NCI-H748 (cell line): ENCODE measurements around the gene PAGE4.

ENCODE experiments used
- DNase-seq: peaks from one replicate; lab custom pipeline; 2025; ENCODE audit not compliant: unreplicated experiment; lab: John Stamatoyannopoulos, UW

PAGE4 gene, protein sequence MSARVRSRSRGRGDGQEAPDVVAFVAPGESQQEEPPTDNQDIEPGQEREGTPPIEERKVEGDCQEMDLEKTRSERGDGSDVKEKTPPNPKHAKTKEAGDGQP

DNA sequence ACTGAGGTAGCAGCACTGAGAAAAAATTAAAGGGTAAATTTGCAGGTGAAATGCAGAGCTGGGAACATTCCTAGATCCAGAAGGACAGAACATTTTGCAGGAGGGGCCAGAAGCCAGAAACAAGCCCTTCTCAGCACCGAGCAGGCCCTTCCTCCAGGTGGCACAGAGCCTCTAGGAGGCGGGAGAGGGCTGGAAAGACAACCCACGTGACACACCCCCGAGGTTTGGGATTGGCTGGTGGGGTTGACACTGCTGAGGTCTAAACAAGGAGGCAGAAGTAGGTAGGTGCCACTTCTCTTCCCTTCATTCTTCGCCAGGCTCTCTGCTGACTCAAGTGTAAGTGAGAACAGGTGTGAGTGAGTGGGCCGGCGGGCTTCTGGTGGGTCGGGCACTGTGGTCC lies at the start of gene PAGE4:
TSS of gene PAGE4 (plus strand) at position 288 of the 400 bp plus-strand sequence. CDS start 1,126 bp downstream, outside the sequence.
- no peak for DNase-seq

DNA sequence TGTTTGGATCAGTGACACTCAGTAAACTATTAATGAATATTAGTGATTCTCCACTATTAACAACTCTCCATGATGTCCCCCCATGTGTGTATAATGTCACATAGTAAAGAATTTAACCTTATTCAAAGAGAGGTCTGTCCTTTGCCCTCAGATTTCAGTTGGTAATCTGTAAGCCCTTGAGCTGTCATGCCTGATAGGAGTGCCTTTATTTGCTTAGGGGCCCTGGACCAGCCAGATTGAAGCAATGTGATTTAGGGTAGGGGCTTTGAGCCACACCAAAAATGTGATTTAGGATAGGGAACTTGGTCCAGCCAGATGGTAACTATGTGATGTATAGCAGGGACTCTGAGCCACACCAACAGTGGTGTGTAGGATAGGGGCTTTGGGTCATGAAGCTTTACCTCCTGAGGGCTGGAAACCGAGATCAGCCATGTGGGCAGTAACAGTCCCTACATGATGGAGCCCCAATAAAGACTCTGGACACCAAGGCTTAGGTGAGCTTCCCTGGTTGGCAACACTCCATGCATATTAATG lies 44.3 kb upstream of the PAGE4 start:
- DNase-seq = no peak

DNA sequence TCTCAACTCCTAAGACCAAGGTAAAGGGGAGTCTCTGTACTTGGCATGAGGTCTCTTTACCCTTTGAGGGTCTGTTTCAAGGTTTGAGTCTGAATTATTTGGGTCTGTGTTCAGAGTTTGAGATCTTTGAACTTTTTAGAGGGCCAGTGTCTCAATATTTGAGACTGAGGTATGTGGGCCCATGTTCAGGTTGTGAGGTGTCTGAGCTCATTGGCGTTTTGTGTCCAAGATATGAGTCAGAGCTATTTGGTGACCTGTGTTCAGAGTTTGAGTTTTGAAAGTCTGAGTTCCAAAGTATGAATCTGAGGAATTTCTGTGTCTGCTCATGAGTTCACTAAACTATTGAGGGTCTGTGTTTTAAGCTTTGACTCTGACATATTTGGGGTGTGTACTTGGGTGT lies 36.7 kb upstream of the PAGE4 start:
- DNase-seq = no peak

DNA sequence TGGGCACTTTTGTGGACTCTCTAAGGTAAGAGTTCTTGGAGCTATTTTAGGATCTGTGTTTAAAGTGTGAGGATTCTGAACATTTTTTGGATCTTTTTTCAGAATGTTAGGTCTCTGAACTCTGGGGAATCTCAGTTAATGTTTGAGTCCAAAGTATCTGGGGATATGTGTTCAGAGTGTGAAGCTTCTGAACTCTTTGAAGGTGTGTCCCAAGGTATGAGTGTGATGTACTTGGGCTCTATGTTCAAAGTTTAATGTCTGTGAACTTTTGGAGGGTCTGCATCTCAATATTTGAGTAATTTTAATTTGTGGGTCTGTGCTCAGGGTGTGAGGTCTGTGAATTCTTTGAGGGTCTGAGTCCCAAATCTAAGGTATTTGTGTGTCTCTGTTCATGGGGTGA lies 35.4 kb upstream of the PAGE4 start:
- DNase-seq = no peak

DNA sequence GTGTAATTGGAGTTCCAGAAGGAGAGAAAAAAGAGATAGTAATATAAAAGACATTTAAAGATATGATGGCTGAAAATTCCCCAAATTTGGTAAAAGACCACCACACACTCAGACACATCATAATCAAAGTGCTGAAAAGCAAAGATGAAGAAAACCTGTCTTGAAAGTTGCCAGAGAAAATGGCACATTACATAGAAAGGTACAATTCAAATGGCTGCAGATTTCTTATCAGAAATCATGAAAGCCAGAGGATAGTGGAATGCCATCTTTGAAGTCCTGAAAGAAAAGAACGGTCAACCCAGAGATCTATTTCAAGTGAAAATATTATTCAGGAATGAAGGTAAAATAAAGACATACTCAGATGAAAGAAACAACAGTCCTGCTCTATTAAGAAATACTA lies 29.3 kb upstream of the PAGE4 start:
- DNase-seq = no peak

DNA sequence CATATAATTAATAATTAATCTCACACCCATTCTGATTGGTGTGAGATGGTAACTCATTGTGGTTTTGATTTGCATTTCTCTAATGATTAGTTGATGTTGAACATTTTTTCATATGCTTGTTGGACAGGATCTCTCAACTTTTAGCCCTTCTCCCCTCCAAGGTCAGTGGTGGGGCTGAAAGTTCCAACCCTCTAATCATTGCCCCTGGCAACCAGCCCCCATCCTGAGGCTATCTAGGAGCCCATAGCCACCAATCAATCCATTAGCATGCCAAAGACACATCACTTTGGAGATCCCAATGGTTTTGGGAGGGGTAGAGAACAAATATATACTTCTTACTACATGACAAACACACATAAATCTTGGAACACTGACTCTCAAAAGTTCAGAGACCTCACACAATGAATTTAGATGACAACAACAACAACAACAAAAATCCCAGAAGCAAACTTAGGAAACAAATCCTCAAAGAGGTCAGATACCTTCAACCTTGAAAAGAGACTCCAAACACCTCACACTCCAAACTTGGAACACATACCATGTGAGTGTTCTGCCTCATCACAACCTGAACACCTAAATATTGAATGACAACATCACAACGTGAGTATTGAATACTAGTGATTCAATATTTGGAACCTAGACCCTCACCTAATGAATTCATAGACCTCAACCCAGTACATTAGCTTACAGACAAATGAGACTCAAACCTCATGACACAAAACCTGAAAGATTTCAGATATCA lies 19.0 kb upstream of the PAGE4 start:
- no peak for DNase-seq

DNA sequence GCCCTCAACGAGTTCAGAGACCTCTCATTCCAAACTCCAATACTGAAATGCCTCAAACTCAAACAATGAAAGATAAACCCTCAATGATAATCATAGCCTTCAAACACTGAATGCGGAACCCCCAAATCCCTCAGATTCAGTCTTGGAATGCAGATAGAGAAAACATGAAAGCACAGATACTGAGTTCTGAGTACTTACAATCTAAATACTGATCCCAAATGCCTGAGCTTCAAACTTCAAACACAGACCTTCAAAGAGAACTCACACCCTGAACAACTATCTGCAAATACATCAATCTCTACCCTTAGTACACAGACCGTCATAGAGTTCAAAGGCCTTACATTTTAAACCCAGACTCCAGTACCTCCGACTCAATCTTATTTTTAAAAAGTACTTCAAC lies 16.9 kb upstream of the PAGE4 start:
- DNase-seq = no peak

DNA sequence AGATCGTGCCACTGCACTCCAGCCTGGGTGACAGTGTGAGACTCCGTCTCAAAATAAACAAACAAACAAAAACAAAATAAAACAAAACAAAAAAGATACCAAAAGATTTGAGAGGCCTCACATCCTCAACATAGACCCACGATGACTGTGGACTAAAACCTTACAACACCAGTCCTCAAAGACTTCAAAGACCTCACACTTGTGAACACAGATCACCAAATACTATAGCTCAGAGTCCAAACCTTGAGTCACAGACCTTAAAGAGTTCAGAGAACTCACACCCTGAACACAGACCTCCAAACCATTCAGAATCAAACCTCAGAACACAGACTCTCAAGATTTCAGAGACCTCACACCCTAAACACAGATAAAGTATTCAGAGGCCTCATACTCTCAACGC lies 12.7 kb upstream of the PAGE4 start:
- no peak for DNase-seq

DNA sequence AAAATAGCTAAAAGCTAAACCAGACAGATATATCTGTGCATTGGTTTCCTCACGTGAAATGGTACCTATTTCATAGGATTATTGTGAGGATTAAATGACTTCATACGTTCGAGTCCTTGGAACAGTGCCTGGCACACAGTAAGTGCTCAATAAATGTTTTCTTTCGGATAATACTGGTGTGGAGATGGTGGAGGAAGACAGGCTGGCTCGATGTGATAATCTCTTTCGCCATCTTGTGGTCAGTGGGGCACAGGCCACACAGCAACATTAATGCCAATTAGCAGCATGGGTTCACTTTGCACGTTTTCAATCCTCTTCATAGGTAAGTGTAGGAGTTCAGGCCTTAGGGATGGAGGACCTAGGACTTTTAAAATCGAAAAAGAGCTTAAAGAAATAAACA lies 9.3 kb downstream of the PAGE4 start:
- peak; percentile 47 for DNase-seq

DNA sequence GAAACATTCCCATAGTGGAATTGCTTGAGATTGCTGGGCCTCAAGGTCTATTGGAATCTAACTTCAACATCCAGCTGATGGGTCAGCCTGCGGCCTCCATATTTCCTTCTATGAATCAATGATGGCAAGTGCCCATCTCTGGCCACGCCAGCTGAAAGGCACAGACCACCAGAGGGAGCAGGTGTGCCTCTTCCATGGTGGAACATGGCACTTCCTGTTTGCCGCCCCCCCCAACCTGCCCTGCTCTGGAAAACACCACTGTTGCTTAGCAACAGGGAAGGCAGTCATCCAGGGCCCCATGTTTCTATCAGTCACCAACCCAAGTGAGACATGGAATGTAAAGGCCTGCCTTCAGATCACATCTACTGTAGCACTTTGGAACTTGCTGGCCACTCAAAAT lies 11.6 kb downstream of the PAGE4 start:
- peak; percentile 93 for DNase-seq

DNA sequence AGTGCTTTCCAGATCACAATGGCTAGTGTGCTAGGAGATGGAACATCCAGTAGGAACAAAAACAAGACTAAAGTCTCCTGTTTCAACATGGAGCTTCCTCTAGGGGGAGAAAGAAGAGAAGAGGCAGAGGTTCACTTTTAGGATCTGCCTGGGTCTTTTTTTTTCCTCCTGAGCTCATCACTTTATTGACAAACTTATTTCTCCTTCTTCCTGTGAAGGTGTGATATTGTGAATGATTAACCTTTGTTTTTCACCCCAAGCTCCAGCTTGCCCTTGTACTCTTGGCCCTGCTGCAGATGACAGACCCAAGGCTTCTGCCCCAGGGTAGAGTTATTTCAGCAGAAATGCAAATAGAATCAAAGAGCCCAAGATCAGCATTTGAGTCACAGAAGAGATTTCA lies 13.5 kb downstream of the PAGE4 start:
- DNase-seq = peak; percentile 6

DNA sequence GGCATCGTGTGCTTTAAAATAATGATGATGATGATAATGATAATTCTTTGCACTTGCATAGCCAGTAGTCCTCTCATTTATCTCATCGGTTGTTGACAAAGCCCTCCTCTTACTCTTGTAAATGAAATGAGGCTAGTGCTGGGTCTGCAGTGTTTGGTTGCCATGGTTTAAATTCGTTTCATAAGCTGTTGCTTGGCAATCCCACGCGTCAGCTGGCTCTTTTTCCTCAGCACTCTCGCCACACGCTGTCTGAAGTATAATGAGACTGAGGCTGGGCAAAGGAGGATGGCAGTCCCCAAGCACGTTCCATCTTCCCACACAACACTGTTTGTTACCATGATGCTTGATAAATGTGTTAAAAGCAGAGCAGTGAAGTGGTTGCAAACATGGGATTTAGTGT lies 15.5 kb downstream of the PAGE4 start:
- DNase-seq = peak; percentile 97

DNA sequence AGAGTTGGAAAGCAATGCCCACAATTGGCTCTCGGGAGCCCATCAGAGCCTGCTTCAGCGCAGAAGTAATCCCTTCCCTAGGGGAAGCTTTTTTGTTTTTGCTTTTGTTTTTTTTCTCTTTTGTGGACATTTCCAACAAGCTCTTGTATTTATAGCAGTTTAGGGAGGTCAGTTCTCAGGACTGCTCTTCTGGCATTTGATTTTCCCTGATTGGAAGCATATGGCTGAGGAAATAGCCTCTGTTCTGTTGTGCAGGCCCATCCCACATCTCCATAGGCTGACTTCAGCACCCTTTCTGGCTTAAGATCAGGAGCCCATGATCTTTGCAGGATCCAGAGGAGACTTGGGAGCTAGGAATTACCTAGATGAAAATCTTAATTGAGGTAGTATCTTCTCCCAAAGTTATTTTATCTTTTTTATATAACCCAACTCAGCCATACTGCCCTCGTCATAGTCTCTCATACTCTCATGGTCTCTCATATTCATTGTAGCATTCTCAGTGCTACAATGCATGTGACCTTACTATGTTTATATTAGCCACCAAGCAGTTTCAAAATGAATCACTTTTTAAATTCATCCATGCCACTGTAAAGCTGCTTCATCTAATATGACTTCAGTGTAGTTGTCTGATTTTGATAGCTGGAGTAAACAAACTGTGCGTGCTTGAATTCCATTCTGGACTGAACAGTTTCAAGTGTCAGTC lies 16.7 kb downstream of the PAGE4 start:
- DNase-seq = no peak

DNA sequence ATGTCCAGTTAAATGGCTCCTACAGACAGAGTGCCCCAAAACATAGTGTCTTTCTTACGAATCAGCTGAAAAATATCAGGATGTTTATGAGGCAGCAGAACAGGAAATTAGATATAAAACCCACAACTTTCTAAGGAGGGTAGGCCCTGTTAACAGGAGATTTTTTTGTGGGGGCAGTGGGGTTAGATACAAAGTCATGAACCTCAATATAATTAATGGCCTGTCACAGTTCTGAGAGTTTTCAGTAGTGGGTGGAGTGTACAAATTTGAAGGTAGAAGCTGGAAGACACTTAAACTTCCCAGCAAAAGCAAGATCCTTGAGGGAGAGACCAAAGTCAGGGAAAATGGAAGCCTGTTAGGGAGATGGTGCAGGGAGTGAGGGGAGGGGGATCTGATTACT lies 17.4 kb downstream of the PAGE4 start:
- no peak for DNase-seq

DNA sequence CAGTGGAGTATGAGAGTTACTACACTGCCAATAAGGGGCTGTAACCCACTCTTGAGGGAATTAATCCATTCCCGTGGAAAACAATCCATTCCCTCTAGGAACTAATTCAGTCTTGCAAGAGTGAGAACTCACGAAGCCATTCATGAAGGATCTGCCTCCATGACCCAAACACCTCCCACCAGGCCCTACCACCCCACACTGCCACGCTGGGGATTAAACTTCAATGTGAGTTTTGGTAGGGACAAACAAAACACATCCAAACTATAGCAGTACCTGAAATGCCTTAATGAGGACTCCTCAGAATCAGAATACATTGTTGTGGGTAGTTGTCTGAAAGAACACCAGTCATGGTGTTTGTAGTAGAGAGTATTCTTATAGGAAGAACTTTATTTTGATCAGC lies 19.2 kb downstream of the PAGE4 start:
- DNase-seq = no peak

DNA sequence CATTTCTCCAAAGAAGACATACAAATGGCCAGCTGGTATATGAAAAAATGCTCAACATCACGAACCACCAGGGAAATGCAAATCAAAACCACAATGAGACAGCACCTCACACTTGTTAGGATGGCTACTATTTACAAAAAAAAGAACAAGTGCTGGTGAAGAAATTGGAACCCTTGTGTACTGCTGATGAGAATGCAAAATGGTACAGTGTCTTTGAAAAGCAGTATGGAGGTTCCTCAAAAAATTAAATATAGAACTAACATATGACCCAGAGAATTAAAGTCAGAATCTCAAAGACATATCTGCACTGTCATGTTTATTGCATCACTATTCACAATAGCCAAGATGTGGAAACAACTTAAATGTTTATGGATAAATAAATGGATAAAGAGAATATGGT lies 20.9 kb downstream of the PAGE4 start:
- no peak for DNase-seq

DNA sequence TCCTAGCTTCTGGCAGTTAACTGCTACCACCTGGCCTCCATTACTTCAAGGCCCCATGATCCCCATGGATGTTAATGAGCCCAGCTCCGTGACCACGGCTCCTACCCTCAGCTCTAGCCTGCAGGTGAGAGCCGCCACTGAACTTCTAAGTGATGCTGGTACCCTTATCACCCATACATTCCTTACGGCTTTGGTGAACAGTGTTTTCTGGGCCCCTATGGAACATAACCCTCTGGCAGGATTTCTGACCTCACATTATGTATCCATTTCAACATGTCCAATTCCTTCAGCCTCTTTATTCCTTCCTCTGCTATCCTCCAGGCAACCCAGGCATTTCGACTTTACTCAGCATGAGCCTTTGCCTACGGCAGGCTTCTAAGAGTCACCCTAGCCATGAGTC lies 24.6 kb downstream of the PAGE4 start:
- no peak for DNase-seq

DNA sequence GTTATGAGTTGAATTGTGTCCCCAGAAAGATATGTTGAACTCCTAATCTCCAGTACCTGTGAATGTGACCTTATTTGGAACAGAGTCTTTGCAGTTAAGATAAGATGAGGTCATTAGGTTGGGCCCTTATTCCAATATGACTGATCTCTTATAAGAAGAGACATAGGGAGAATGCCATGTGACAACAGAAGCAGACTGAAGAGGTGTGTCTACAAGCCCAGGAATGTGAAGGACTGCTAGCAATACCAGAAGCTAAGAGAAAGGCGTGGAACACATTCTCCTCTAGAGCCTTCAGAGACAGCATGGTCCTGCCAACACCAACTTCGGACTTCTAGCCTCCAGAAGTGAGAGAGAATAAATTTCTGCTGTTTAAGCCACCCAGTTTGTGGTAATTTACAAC lies 27.7 kb downstream of the PAGE4 start:
- no peak for DNase-seq

DNA sequence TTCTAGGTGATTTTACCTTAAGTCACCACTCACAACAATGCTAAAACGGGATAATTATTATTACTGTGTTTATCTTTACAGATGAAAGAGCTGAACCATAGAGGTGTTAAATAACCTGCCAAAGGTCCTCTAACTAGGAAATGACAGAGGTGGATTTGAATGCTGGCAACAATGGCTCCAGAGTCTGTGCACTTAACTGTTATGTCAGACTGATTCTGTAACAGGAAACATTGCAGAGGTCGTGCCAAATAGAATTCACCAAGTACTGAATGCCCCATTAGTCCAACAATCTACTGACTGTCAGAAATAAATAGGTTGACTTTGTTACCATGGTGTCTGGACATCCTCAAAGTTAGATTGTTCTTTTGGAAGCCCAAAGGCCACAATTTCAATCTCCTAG lies 29.2 kb downstream of the PAGE4 start:
- DNase-seq = peak; percentile 5

DNA sequence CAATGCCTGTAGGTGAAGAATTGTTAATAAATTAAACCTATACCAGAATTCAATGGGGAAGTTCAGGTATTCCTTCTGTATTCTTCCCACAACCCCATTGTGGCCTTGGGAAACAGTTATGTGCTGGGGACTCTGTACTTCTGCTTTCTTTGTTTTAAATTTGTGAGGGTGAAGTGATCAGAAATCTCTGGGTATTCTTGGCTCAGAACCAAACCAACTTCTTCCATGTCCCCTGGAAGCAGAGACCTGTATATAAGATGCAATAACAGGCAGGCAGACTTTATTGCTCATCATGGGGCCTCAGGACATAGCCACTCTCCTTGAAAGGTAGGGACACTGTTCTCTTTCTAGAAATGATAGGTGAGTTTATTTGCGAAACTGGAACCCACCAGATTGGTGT lies 30.4 kb downstream of the PAGE4 start:
- no peak for DNase-seq

DNA sequence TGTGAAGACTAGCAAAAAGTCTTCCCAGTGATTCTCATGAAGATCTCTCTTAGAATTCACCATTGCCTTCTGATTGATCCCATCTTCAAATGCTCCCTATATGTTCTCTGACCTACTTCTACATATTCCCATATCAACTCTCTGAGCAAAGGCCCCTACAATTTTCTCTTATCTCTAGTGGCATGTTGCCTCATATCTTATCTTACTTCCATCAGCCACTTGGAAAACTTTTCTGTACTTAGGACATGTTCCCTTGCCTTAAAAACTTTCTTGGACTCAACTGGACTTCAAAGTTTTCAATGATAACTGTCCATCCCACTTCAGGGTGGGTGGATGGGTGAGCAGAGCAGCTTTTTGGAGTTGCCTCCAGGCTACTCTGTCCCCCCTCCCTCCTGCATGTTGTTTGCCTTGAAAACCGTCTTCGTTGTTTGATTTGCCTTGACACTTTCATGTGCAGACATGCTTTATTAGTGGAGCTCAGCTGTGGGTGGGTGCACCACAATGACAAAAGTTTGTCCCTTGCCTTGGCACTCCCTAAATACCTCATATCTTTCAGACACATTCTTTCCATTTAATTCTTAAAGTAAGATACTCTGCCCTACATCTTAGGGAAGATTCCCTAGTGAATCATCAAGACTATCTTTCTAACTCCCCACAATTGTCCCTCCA lies 31.9 kb downstream of the PAGE4 start:
- no peak for DNase-seq

DNA sequence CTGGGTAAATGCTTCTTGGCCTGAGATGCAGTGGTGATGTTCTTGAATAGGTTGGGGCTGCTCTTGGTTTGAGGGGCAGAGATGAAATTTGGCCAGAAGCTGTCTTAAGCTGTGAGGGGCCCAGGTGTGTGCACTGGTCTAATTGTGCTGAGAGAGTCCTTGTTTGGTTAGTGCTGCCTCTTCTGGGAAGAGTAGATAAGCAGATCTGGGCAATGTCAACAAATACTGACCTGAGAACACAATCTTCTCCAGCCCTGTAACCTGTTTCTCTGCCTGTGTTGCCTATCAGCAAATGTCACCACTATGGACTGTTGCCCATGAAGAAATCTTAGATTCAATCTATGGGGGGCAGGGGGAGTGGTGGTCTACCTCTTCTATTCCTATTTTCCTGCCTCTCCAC lies 33.0 kb downstream of the PAGE4 start:
- no peak for DNase-seq
